HUES64 (cell line): ENCODE data around the gene CHST15.
"Not testable (repeated sequence)": the region's sequence is repeated elsewhere in the genome, so short reads cannot be mapped to it uniquely, and the experiment has no call there.

Experiments
- H3K27ac ChIP-seq: 2 replicates; pipeline ENCODE4 v1.7.0; 2013; ENCODE audit warnings: low read depth, low read length, inconsistent platforms
- H3K27me3 ChIP-seq: 2 replicates; pipeline ENCODE4 v1.6.1; 2013; ENCODE audit warnings: mild to moderate bottlenecking, low read length; ENCODE audit not compliant: insufficient read depth
- H3K36me3 ChIP-seq: 2 replicates; pipeline ENCODE4 v1.6.1; 2013; ENCODE audit warnings: mild to moderate bottlenecking, low read length; ENCODE audit not compliant: insufficient read depth
- H3K4me1 ChIP-seq: 2 replicates; pipeline ENCODE4 v1.6.1; 2013; ENCODE audit warnings: mild to moderate bottlenecking, low read length, moderate library complexity; ENCODE audit not compliant: insufficient read depth
- H3K4me3 ChIP-seq: 2 replicates; pipeline ENCODE4 v1.5.1; 2013; ENCODE audit warnings: mild to moderate bottlenecking, low read length, moderate library complexity
- H3K9ac ChIP-seq: 2 replicates; pipeline ENCODE4 v1.6.1; 2013; ENCODE audit warnings: mild to moderate bottlenecking, low read depth, low read length
- H3K9me3 ChIP-seq: 2 replicates; pipeline ENCODE4 v1.6.1; 2013; ENCODE audit warnings: low read depth, low read length; ENCODE audit not compliant: insufficient read depth
- WGBS: fragments of 150-250, 120-280 bp; methylation state at CpG from one replicate; pipeline ENCODE4 v1.1.7; 2013; ENCODE audit warnings: missing lambda C conversion rate; 5-methylcytosine and 5-hydroxymethylcytosine counted together

Gene CHST15

DNA sequence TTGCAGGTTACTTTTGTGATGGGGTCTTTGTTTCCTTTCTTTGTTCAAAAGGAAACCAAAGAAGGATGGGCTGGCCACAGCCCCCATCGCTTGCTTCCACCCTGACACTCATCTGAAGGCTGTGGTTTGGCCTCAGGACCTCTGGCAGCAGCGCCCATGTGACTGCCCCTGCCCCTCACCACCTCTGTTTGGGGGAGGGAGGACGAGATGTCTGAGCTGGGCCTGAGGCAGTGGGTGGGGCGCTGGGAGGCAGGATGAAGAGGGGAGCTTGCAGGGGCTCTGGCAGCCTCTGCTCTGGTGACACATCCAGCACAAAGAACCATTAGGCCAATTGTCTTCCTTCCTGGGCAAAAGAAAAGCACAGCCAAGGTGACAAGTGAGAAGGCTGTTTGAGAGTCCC lies 15.9 kb upstream of the CHST15 start:
- Histone ChIP-seq H3K4me3 (no peak overlapping the region), H3K27me3 (no peaks in the 10 kb centered on the region), H3K27ac (no peak overlapping the region), H3K36me3 (no peaks in the 10 kb centered on the region), H3K9me3 (no peaks in the 10 kb centered on the region), H3K4me1 (0 out of 2 replicates have a peak, but pooled peaks cover 3% of the 10 kb centered on the region), H3K9ac (no peak overlapping the region)
- whole genome bisulfite sequencing: 74% methylated on average over 4 of the region's 4 CpGs

DNA sequence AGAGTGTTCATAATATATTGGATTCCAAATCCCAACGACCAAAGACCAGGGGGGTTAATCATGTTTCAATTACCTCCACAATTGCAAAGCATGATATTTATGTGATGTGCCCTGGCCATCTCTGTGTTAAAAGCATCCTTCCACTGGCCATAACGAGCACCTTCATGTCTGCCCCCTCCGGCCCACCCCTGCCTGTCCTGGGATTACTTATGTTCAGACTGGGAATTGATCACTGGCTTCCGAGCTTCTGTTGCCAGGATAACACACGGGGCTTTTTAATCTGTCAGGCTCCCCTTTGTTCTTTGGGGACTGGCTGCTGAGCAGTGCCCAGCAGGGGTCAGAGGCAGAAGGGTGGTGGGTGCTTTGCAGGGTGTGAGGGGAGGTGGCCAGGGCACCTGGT lies 13.7 kb upstream of the CHST15 start:
- Histone ChIP-seq H3K9ac (no peak overlapping the region), H3K27ac (no peak overlapping the region)
- WGBS: 85% methylated on average over 5 of the region's 5 CpGs

DNA sequence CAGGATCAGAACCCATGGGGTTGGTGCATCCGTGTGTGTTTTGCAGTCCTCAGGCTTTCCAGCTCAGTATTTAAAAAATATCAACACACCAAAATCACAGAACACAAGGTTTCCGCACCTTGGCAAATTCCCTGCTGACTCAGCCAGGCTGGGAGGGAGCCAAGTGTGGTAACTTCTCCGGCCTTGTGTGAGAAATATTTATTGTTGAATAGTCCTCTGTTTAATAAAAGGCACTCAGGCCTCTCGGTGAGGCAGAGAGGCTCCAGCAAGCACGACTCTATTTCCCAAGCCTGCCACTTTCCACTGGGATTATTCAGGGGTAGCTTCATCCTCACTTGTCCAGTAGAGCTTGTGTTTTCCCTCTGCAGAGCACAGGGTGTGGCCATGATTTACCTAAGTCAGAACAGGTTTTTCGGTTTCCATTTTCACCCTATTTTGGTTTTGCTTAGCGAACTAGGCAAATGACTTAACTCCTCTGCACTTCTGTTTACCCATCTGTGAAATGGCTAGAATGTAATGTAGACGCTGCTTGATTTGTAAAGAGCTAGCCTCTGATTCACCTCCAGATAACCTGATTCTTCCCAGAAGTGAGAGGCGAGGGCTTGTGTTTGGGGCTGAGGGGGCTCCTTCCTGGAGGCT lies 13.0 kb upstream of the CHST15 start:
- no peak overlapping the region for H3K27ac ChIP-seq
- 0 out of 2 replicates have a peak, but pooled peaks cover 3% of the 10 kb centered on the region for H3K4me1 ChIP-seq
- 84% methylated on average over 9 of the region's 9 CpGs for WGBS

More for the DNA sequence above, 13.7 kb upstream of the CHST15 start:
- H3K4me1 ChIP-seq: 0 out of 2 replicates have a peak, but pooled peaks cover 3% of the 10 kb centered on the region
- no peaks in the 10 kb centered on the region for H3K36me3 ChIP-seq
- H3K9me3 ChIP-seq: no peaks in the 10 kb centered on the region
- H3K4me3 ChIP-seq: no peak overlapping the region
- H3K27me3 ChIP-seq: no peaks in the 10 kb centered on the region

GRCh38 chr10:124105594-124105993 lies 12.2 kb upstream of the CHST15 start:
- Histone ChIP-seq H3K27ac (no peak overlapping the region), H3K4me3 (no peak overlapping the region), H3K9me3 (no peaks in the 10 kb centered on the region), H3K9ac (no peak overlapping the region), H3K36me3 (no peaks in the 10 kb centered on the region), H3K27me3 (no peaks in the 10 kb centered on the region), H3K4me1 (0 out of 2 replicates have a peak, but pooled peaks cover 3% of the 10 kb centered on the region)
- 90% methylated on average over 5 of the region's 5 CpGs for WGBS

More for the DNA sequence above, 13.0 kb upstream of the CHST15 start:
- Histone ChIP-seq H3K4me3 (no peak overlapping the region), H3K36me3 (no peaks in the 10 kb centered on the region), H3K9ac (no peak overlapping the region), H3K9me3 (no peaks in the 10 kb centered on the region), H3K27me3 (no peaks in the 10 kb centered on the region)

GRCh38 chr10:124105045-124105444 lies 11.6 kb upstream of the CHST15 start:
- Histone ChIP-seq H3K27ac (no peak overlapping the region), H3K9me3 (no peaks in the 10 kb centered on the region), H3K27me3 (no peaks in the 10 kb centered on the region), H3K36me3 (no peaks in the 10 kb centered on the region), H3K4me1 (0 out of 2 replicates have a peak, but pooled peaks cover 3% of the 10 kb centered on the region), H3K9ac (no peak overlapping the region), H3K4me3 (no peak overlapping the region)
- WGBS: 75% methylated on average over 6 of the region's 6 CpGs

DNA sequence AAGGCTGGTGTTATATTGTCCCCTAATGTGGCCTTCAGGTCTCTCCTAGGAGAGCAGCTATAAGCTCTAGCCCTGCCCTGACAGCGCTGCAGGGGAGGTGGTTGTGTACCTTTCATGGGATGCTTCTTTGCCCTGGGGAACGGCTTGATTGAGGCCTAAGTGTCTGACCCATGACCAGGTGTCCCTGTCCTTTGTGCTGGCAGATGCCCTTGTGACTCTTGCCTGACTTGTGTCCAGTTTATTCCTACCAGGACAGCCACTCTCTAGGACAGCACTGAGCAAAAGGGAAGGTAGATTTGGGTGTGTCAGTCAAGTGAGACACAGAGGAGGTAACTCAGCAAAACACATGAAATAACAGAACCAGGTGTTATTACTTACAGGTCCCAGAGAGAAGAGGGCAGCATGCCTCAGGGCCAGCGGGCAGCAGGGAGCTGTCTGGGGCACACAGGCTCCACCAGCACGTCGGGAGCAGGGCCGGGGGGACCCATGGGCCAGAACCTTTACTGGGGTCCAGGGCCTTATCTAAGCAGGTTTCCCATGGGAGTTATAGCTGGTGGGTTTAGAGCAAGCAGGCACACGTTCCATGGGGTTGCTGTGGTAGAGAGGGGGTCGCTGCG lies 10.7 kb upstream of the CHST15 start:
- Histone ChIP-seq H3K4me1 (0 out of 2 replicates have a peak, but pooled peaks cover 3% of the 10 kb centered on the region), H3K36me3 (no peaks in the 10 kb centered on the region), H3K9me3 (no peaks in the 10 kb centered on the region), H3K4me3 (no peak overlapping the region), H3K27ac (no peak overlapping the region), H3K27me3 (no peaks in the 10 kb centered on the region), H3K9ac (no peak overlapping the region)
- WGBS: 93% methylated on average over 9 of the region's 9 CpGs

GRCh38 chr10:124101351-124101750 lies 8.0 kb upstream of the CHST15 start:
- Histone ChIP-seq H3K4me1 (0 out of 2 replicates have a peak, but pooled peaks cover 3% of the 10 kb centered on the region), H3K36me3 (no peaks in the 10 kb centered on the region), H3K27me3 (peaks cover 5% of the 10 kb centered on the region; the same call in 1 of the 2 replicates), H3K4me3 (no peak overlapping the region), H3K27ac (no peak overlapping the region), H3K9ac (no peak overlapping the region), H3K9me3 (no peaks in the 10 kb centered on the region)
- 89% methylated on average over 2 of the region's 2 CpGs for WGBS

DNA sequence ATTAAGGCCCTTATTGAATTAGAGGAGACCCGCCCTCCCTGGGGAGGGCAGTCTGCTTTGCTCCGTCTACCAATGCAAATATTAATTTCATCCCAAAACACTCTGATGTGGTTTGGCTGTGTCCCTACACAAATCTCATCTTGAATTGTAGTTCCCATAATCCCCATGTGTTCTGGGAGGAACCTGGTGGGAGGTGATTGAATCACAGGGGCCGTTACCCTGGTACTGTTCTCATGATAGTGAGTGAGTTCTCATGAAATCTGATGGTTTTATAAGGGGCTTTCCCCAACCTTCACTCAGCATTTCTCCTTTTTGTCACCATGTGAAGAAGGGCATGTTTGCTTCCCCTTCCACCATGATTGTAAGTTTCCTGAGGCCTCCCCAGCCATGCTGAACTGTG lies 7.3 kb upstream of the CHST15 start:
- H3K9me3 ChIP-seq, H3K9ac ChIP-seq, H3K27me3 ChIP-seq, H3K4me3 ChIP-seq, H3K36me3 ChIP-seq, H3K27ac ChIP-seq, H3K4me1 ChIP-seq: not testable (repeated sequence)
- whole genome bisulfite sequencing: 91% methylated on average over 3 of the region's 3 CpGs

DNA sequence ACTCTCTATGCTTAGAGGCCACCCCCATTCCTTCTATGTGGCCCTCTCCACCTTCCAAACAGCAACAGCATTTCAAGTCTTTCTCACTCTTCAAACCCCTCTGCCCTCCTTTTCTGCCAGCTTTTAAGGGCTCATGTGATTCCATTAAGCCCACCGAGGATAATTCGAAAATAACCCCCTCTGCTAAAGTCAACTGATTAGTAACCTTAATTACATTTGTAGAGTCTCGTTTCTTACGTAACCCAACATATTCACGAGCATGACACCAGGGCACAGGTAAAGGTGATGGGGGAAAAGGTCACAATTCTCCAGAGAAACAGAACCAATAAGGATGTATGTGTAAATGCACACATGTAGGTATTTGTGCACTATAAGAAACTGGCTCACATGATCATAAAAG lies 6.7 kb upstream of the CHST15 start:
- Histone ChIP-seq H3K27ac (no peak overlapping the region), H3K4me3 (no peak overlapping the region), H3K4me1 (no peaks in the 10 kb centered on the region), H3K9me3 (no peaks in the 10 kb centered on the region), H3K9ac (no peak overlapping the region), H3K27me3 (peaks cover 11% of the 10 kb centered on the region), H3K36me3 (no peaks in the 10 kb centered on the region)
- WGBS: 96% methylated on average over 5 of the region's 5 CpGs

- Histone ChIP-seq H3K4me1 (no peaks in the 10 kb centered on the region), H3K4me3 (no peak overlapping the region), H3K9ac (no peak overlapping the region), H3K9me3 (no peaks in the 10 kb centered on the region), H3K27me3 (peaks cover 16% of the 10 kb centered on the region), H3K36me3 (no peaks in the 10 kb centered on the region), H3K27ac (no peak overlapping the region)
- WGBS: 89% methylated on average over 4 of the region's 4 CpGs
These were observed 6.2 kb upstream of the CHST15 start for GRCh38 chr10:124099604-124100003.

GRCh38 chr10:124098575-124098974 lies 5.2 kb upstream of the CHST15 start:
- Histone ChIP-seq H3K27ac (no peak overlapping the region), H3K36me3 (no peaks in the 10 kb centered on the region), H3K4me3 (no peak overlapping the region), H3K9me3 (no peaks in the 10 kb centered on the region), H3K9ac (no peak overlapping the region), H3K27me3 (peaks cover 26% of the 10 kb centered on the region), H3K4me1 (no peaks in the 10 kb centered on the region)
- WGBS: 92% methylated on average over 10 of the region's 10 CpGs
